NCI-H1105 (cell line): ENCODE measurements around the gene JPH3.
"Not testable (repeated sequence)": the region's sequence is repeated elsewhere in the genome, so short reads cannot be mapped to it uniquely, and the experiment has no call there.

Experiments used
- DNase-seq: peaks from one replicate; lab custom pipeline; 2025; lab: John Stamatoyannopoulos, UW

JPH3 gene

DNA sequence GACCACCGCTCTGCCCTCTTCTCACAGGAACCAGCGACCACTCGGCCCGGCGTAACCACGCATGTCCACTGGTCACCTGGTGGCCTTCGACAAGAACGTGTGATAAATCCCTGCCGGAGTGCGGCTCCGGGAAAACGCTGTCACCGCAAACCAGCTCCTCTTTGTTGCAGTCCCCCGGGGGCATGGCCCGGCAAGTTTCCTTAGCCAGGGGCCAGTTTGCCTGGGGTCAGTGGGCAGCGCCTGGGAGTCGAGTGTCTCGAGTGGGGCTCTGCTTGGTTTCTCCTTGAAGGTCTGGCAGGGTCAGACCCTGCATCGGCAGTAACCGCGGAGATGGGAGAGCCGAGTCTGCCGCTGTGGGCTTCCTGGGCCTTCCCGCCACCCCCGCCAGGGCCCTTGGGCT lies 52.5 kb downstream of the JPH3 start:
- no peak for DNase-seq

- DNase-seq = no peak
Observed at GRCh38 chr16:87656328-87656727, 54.0 kb downstream of the JPH3 start.

GRCh38 chr16:87657621-87658192 lies 55.4 kb downstream of the JPH3 start:
- no peak for DNase-seq

DNA sequence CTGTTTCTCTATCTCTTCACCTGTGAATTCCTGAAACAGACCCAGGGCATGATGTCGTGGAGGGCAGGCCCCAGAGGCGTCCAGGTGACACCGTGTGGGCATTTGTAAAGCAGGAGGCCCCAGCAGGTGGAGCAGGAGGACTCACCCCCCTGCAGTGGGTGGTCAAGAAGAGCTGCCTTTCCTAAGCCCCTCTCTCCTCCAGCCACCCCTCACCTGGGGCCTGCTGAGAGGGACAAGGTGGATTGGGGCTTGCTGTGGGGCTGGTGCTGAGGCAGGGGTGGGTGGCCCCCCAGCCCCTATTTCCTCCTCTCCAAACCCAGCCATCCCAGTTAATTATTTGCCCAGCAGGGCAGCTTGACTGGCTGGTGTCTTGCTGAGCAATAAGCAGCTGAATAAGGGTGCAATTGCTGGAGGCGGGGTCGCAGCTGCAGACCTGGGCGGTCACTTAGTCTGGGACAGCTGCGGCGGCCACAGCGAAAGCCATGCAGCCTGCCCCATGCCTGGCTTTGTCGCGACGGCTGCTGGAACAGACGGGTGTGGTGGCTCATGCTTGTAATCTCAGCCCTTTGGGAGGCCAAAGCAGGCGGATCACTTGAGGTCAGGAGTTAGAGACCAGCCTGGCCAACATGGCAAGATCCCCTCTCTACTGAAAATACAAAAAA lies 56.4 kb downstream of the JPH3 start:
- DNase-seq = no peak

DNA sequence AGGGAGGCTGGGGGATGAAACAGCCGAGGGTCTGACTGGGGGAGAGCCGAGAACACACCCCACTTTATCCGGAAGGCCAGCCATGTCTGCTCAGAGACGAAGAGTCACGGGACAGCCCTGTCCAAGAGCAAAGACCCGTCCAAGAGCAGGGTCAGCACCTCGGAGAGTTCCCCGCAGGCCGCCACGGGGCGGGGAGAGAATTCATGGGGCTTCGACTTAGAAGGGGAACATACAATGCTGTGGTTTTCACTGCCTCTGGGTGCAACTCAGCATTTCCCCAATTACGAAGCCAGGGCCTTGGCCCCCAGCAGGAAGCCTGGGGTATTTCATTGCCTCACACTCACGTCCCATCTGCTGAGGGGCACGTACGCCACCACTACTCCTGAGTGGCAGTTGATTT lies 59.3 kb downstream of the JPH3 start:
- DNase-seq = no peak

GRCh38 chr16:87662254-87663204 lies 60.2 kb downstream of the JPH3 start:
- no peak for DNase-seq

DNA sequence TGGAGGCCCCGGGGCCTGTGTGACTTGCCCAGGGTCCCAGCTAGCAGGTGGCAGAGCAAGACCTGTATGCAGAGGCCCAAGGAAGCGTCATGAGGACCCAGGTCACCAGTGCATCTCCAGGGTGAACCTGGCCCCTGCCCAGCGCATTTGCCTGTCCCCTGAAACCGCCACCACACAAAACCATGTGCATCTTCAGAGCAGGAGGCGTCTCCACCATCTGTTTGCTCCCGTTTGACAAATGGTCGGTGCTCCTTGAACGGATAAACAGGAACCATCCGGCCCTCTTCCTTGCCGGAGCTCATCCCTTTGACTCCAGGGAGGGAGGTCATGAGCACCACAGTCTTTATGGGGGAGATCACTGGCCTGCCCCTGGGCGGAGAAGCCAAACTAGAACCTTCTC lies 62.5 kb downstream of the JPH3 start:
- no peak for DNase-seq

DNA sequence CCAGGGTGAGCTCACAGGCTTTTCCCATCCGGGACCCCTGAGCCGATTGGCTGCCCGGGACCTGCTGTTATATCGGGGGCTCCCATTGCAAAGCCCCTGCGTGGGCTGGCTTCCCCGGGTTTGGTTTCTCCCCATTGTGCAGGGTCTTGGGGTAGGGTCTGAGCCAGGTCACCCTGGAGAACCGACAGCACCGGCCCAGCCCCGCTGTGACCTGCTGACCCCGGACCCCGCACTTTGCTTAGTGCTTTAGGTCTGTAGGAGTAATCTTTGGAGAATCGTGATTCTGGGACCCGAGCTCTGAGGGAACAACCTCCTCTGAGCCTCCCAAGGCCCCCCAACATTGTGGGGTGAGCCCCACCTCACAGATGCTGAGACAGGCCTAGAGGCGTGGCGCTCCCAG lies 62.9 kb downstream of the JPH3 start:
- DNase-seq = no peak

DNA sequence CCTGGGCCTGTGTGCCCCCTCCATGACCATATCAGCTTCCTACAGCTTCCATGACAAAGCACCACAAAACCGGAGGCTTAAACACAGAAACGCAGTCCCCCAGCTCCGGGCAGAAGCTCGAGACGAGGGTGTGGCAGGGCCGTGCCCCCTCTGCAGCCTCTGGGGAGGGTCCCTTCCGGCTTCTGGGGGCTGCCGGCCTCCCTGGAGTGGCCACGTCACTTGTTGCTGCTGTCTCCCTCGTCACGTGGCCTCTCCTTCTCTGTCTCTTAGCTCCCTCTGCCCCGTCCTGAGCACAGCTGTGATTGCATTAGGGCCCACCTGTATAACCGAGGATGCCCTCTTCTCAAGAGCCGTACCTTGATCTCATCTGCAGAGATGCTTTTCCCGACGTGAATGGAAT lies 64.6 kb downstream of the JPH3 start:
- no peak for DNase-seq

- DNase-seq = no peak
Observed at GRCh38 chr16:87667443-87667842, 65.1 kb downstream of the JPH3 start.

- no peak for DNase-seq
Observed at GRCh38 chr16:87667946-87668345, 65.6 kb downstream of the JPH3 start.

GRCh38 chr16:87669672-87670071 lies 67.4 kb downstream of the JPH3 start:
- no peak for DNase-seq

DNA sequence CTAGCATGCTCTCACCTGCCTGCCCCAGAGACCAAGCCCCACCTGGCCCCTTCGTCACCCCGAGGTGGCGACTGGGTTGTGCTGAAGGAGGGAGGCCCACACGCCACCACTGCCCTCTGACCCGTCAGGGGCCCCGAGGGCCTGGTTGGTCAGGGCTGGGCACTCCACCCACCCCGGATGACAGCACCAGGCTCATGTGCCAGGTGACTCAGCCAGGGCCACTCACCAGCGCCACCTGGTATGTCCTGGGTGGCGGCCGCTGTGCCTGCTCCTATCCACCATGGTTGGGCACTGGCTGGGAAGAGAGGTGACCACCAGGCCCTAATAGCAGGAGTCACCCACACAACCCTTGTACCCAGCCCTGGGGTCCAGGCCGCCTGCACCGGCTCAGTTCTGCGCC lies 68.9 kb downstream of the JPH3 start:
- no peak for DNase-seq

DNA sequence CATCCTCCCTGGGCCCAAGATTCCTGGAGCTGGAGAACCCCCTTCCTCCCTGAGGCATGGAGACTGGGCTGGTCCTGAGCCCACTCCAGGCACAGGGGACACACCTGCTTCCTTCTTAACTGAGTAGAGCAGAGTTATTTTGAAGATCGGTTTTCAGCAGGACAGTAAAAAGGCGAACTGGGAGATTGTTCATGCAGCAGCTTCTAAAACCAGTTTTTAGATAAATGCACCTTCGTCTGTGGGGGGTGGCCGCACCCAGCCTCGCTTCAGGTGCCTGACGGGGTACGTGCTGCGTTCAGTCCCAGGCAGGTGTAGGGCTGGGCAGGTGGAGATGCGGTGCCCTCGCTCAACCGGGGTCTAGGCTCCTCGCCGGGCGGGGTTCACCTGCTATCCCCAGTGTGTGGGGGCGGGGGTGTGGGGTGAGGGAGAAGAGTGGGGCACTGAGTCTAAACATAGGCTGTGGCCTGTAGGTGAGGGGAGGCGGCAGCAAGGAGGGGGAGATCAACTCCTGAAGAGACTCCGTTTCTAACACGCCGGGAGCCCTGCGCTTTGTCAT lies 69.5 kb downstream of the JPH3 start:
- no peak for DNase-seq

GRCh38 chr16:87674419-87674818 lies 72.1 kb downstream of the JPH3 start:
- DNase-seq = no peak

- no peak for DNase-seq
Observed at GRCh38 chr16:87675111-87675719, 72.9 kb downstream of the JPH3 start.

DNA sequence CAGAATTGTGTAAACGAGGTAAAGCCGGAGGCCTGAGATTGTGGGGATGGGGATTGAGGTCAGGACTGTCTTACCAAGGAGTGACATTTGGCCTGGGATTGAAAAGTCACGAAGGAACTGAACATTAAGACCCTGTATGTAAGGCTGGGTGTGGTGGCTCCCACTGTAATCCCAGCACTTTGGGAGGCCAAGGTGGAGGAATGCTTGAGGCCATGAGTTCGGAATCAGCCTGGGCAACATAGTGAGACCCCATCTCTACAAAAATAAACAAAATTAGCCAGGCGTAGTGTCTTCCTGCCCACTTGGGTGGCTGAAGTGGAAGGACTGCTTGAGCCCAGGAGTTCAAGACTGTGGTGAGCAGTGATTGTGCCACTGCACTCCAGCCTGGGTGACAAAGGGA lies 75.5 kb downstream of the JPH3 start:
- no peak for DNase-seq

- DNase-seq = no peak
Observed at GRCh38 chr16:87678618-87679017, 76.3 kb downstream of the JPH3 start.

- DNase-seq = no peak
Observed at GRCh38 chr16:87679593-87680271, 77.4 kb downstream of the JPH3 start.

- DNase-seq = no peak
Observed at GRCh38 chr16:87680272-87680644, 78.0 kb downstream of the JPH3 start.

DNA sequence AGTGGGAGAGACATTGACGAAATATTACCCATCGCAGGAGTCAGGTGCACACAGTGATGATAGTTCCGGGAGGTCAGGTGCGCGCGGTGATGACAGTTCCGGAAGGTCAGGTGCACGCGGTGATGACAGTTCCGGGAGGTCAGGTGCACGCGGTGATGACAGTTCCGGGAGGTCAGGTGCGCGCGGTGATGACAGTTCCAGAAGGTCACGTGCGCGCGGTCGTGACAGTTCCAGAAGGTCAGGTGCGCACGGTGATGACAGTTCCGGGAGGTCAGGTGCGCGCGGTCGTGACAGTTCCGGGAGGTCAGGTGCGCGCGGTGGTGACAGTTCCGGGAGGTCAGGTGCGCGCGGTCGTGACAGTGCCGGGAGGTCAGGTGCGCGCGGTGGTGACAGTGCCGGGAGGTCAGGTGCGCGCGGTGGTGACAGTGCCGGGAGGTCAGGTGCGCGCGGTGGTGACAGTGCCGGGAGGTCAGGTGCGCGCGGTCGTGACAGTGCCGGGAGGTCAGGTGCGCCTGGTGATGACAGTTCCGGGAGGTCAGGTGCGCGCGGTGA lies 78.8 kb downstream of the JPH3 start:
- DNase-seq = not testable (repeated sequence)
